Activated CD8-positive, alpha-beta memory T cell treated with anti-CD3 and anti-CD28 coated beads, Interleukin-2, amount 50 U/mL, for 4 hours (primary cell): Measurements from ENCODE around the gene MRPS5.

Experiments used
- DNase-seq: peaks from one replicate; pipeline ENCODE4 v3.0.0-alpha.2; 2020

Gene MRPS5

GRCh38 chr2:95087379-95087778 lies 34.2 kb downstream of the MRPS5 start:
- no peak for DNase-seq

- DNase-seq: no peak
These were observed 35.6 kb downstream of the MRPS5 start for GRCh38 chr2:95086017-95086416.

GRCh38 chr2:95082477-95082876 lies 39.1 kb downstream of the MRPS5 start:
- DNase-seq: no peak

GRCh38 chr2:95079199-95079683 lies 42.4 kb downstream of the MRPS5 start:
- DNase-seq: no peak

GRCh38 chr2:95077861-95078603 lies 43.6 kb downstream of the MRPS5 start:
- no peak for DNase-seq

- no peak for DNase-seq
These were observed 44.1 kb downstream of the MRPS5 start for GRCh38 chr2:95077530-95077825.

GRCh38 chr2:95076705-95077529 lies 44.7 kb downstream of the MRPS5 start:
- DNase-seq: peak; percentile 92

- no peak for DNase-seq
These were observed 46.0 kb downstream of the MRPS5 start for GRCh38 chr2:95075440-95076132.

GRCh38 chr2:95074663-95075439 lies 46.8 kb downstream of the MRPS5 start:
- DNase-seq: peak; percentile 62

GRCh38 chr2:95073856-95074662 lies 47.5 kb downstream of the MRPS5 start:
- DNase-seq: no peak

- DNase-seq: no peak
These were observed 49.2 kb downstream of the MRPS5 start for GRCh38 chr2:95072424-95072823.

- DNase-seq: no peak
These were observed 49.8 kb downstream of the MRPS5 start for GRCh38 chr2:95071856-95072255.

GRCh38 chr2:95069465-95069864 lies 52.1 kb downstream of the MRPS5 start:
- no peak for DNase-seq

GRCh38 chr2:95068256-95068655 lies 53.4 kb downstream of the MRPS5 start:
- no peak for DNase-seq

- DNase-seq: no peak
These were observed 58.3 kb downstream of the MRPS5 start for GRCh38 chr2:95063086-95063958.

- no peak for DNase-seq
These were observed 59.1 kb downstream of the MRPS5 start for GRCh38 chr2:95062242-95063085.

GRCh38 chr2:95061601-95062183 lies 59.9 kb downstream of the MRPS5 start:
- DNase-seq: no peak

- no peak for DNase-seq
These were observed 60.5 kb downstream of the MRPS5 start for GRCh38 chr2:95061119-95061512.

- DNase-seq: no peak
These were observed 61.0 kb downstream of the MRPS5 start for GRCh38 chr2:95060446-95061118.
